SK-N-SH treated with all-trans-retinoic acid at 6 μM for 48 hours (cell line): ENCODE data around the gene EEF1AKMT3.

Experiments used
- ATAC-seq: fragments of 200-7000 bp; cut with Tn5 transposase; 3 replicates; pipeline ENCODE4 v1.9.1; 2020; ENCODE audit warnings: mild to moderate bottlenecking, moderate library complexity
- ARNTL ChIP-seq: fragments of 450-650 bp; formaldehyde crosslinking; IDR thresholded peaks from 2 replicates; pipeline ENCODE4 v1.5.0; 2020; ENCODE audit warnings: low read depth, mild to moderate bottlenecking, moderate library complexity, borderline replicate concordance
- BACH2 ChIP-seq: fragments of 250-450 bp; sonication (Bioruptor Pico); IDR thresholded peaks from 2 replicates; pipeline ENCODE4 v1.9.0; 2021; ENCODE audit warnings: mild to moderate bottlenecking, borderline replicate concordance
- CREB5 ChIP-seq: fragments of 250-450 bp; sonication (Bioruptor Pico); IDR thresholded peaks from 2 replicates; pipeline ENCODE4 v1.5.1; 2020; ENCODE audit warnings: low read depth, mild to moderate bottlenecking, moderate library complexity
- CSDC2 ChIP-seq: fragments of 250-450 bp; sonication (Bioruptor Pico); IDR thresholded peaks from 2 replicates; pipeline ENCODE4 v1.5.0; 2020; ENCODE audit warnings: mild to moderate bottlenecking, moderate library complexity
- ESRRG ChIP-seq: fragments of 250-450 bp; sonication (Bioruptor Pico); IDR thresholded peaks from 2 replicates; pipeline ENCODE4 v1.6.1; 2021; ENCODE audit warnings: mild to moderate bottlenecking
- GLIS3 ChIP-seq: fragments of 250-450 bp; sonication (Bioruptor Pico); IDR thresholded peaks from 2 replicates; pipeline ENCODE4 v1.5.0; 2020; ENCODE audit warnings: mild to moderate bottlenecking, moderate library complexity
- ISL1 ChIP-seq: fragments of 250-450 bp; sonication (Bioruptor Pico); IDR thresholded peaks from 2 replicates; pipeline ENCODE4 v2.1.2; 2022; ENCODE audit warnings: mild to moderate bottlenecking, moderate library complexity
- OSR1 ChIP-seq: fragments of 250-450 bp; sonication (Bioruptor Pico); IDR thresholded peaks from 2 replicates; pipeline ENCODE4 v1.8.0; 2022; ENCODE audit warnings: moderate library complexity, mild to moderate bottlenecking, inconsistent platforms
- PPARA ChIP-seq: fragments of 250-450 bp; sonication (Bioruptor Pico); IDR thresholded peaks from 2 replicates; pipeline ENCODE4 v1.5.0; 2020; ENCODE audit warnings: mild to moderate bottlenecking, borderline replicate concordance
- RARB ChIP-seq: fragments of 250-450 bp; sonication (Bioruptor Pico); IDR thresholded peaks from 2 replicates; pipeline ENCODE4 v1.8.0; 2021; ENCODE audit warnings: mild to moderate bottlenecking, moderate library complexity
- SNAI2 ChIP-seq: fragments of 250-450 bp; sonication (Bioruptor Pico); IDR thresholded peaks from 2 replicates; pipeline ENCODE4 v1.5.0; 2020; ENCODE audit warnings: mild to moderate bottlenecking, moderate library complexity
- TCF4 ChIP-seq: fragments of 250-450 bp; sonication (Bioruptor Pico); IDR thresholded peaks from 2 replicates; pipeline ENCODE4 v1.8.0; 2021; ENCODE audit warnings: mild to moderate bottlenecking, moderate library complexity, borderline replicate concordance
- TOX ChIP-seq: fragments of 250-450 bp; sonication (Bioruptor Pico); IDR thresholded peaks from 2 replicates; pipeline ENCODE4 v1.8.0; 2021; ENCODE audit warnings: mild to moderate bottlenecking, moderate library complexity, borderline replicate concordance
- TSHZ2 ChIP-seq: fragments of 250-450 bp; sonication (Bioruptor Pico); IDR thresholded peaks from 2 replicates; pipeline ENCODE4 v1.5.0; 2020; ENCODE audit warnings: mild to moderate bottlenecking, moderate library complexity
- ZC3H10 ChIP-seq: fragments of 250-450 bp; sonication (Bioruptor Pico); IDR thresholded peaks from 2 replicates; pipeline ENCODE4 v1.5.1; 2021; ENCODE audit warnings: mild to moderate bottlenecking, moderate library complexity
- ZFP3 ChIP-seq: fragments of 250-450 bp; sonication (Bioruptor Pico); IDR thresholded peaks from 2 replicates; pipeline ENCODE4 v1.5.0; 2020; ENCODE audit warnings: mild to moderate bottlenecking, moderate library complexity
- ZFP30 ChIP-seq: fragments of 450-650 bp; formaldehyde crosslinking; IDR thresholded peaks from 2 replicates; pipeline ENCODE4 v1.5.0; 2022; ENCODE audit warnings: mild to moderate bottlenecking, moderate library complexity
- ZNF565 ChIP-seq: fragments of 450-650 bp; formaldehyde crosslinking; conservative IDR thresholded peaks from 2 replicates; pipeline ENCODE4 v1.5.0; 2020; ENCODE audit warnings: low read depth, mild to moderate bottlenecking, moderate library complexity
- ZNF8 ChIP-seq: fragments of 450-650 bp; formaldehyde crosslinking; IDR thresholded peaks from 2 replicates; pipeline ENCODE4 v1.5.0; 2020; ENCODE audit warnings: mild to moderate bottlenecking, moderate library complexity
- TF ChIP-seq, protein P1 (sequence below): fragments of 250-450 bp; sonication (Bioruptor Pico); IDR thresholded peaks from 2 replicates; pipeline ENCODE4 v1.8.0; 2021; ENCODE audit warnings: low read depth, mild to moderate bottlenecking, moderate library complexity, borderline replicate concordance
- TF ChIP-seq, protein P2 (sequence below): fragments of 250-450 bp; sonication (Bioruptor Pico); IDR thresholded peaks from 2 replicates; pipeline ENCODE4 v1.8.0; 2020; ENCODE audit warnings: mild to moderate bottlenecking, moderate library complexity, borderline replicate concordance

Gene EEF1AKMT3

GRCh38 chr12:57825451-57825850 lies 53.0 kb downstream of the EEF1AKMT3 start:
- TF ChIP-seq PPARA (CRISPR knock-in tag), result no peak
- TF ChIP-seq, protein P1, sequence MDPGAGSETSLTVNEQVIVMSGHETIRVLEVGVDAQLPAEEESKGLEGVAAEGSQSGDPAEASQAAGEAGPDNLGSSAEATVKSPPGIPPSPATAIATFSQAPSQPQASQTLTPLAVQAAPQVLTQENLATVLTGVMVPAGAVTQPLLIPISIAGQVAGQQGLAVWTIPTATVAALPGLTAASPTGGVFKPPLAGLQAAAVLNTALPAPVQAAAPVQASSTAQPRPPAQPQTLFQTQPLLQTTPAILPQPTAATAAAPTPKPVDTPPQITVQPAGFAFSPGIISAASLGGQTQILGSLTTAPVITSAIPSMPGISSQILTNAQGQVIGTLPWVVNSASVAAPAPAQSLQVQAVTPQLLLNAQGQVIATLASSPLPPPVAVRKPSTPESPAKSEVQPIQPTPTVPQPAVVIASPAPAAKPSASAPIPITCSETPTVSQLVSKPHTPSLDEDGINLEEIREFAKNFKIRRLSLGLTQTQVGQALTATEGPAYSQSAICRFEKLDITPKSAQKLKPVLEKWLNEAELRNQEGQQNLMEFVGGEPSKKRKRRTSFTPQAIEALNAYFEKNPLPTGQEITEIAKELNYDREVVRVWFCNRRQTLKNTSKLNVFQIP (CRISPR knock-in tag), result no peak
- no peak for TF ChIP-seq SNAI2 (CRISPR knock-in tag)
- no peak for TF ChIP-seq ZNF8 (CRISPR knock-in tag)
- no peak for TF ChIP-seq CSDC2
- no peak for TF ChIP-seq RARB (CRISPR knock-in tag)
- TF ChIP-seq TSHZ2 (CRISPR knock-in tag), result no peak
- TF ChIP-seq OSR1, result no peak
- TF ChIP-seq ZFP30 (CRISPR knock-in tag), result no peak
- no peak for TF ChIP-seq CREB5 (CRISPR knock-in tag)
- no peak for TF ChIP-seq TCF4 (CRISPR knock-in tag)
- TF ChIP-seq ARNTL (CRISPR knock-in tag), result no peak
- TF ChIP-seq, protein P2, sequence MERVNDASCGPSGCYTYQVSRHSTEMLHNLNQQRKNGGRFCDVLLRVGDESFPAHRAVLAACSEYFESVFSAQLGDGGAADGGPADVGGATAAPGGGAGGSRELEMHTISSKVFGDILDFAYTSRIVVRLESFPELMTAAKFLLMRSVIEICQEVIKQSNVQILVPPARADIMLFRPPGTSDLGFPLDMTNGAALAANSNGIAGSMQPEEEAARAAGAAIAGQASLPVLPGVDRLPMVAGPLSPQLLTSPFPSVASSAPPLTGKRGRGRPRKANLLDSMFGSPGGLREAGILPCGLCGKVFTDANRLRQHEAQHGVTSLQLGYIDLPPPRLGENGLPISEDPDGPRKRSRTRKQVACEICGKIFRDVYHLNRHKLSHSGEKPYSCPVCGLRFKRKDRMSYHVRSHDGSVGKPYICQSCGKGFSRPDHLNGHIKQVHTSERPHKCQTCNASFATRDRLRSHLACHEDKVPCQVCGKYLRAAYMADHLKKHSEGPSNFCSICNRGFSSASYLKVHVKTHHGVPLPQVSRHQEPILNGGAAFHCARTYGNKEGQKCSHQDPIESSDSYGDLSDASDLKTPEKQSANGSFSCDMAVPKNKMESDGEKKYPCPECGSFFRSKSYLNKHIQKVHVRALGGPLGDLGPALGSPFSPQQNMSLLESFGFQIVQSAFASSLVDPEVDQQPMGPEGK (CRISPR knock-in tag), result no peak
- TF ChIP-seq, all 23 proteins: peak for 0
- no peak for ATAC-seq

DNA sequence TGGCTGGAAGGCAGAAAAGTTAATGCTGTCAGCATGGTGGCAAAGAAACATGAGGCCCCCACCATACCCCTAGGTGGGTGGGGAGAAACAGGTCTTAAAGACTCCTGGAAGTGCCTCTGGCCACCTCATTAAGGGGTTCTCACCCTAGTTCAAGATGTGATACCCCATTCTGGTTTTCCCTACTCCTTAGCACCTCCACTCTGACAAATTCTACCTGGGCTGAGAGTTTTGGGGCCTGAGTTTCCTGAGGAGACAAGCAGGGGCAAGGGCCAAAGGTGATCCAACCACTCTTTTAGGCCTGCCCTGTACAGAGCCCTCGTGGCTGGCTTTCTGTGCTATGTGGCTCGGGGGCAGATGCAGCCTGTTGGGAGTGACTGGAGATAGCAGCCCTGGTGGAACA lies 54.0 kb downstream of the EEF1AKMT3 start:
- no peak for TF ChIP-seq ZC3H10 (CRISPR knock-in tag)
- TF ChIP-seq OSR1, result no peak
- no peak for ATAC-seq

GRCh38 chr12:57826966-57827365 lies 54.6 kb downstream of the EEF1AKMT3 start:
- ATAC-seq, result no peak
- TF ChIP-seq PPARA (CRISPR knock-in tag) (no peak), TCF4 (CRISPR knock-in tag) (no peak), CSDC2 (no peak), ISL1 (no peak), GLIS3 (CRISPR knock-in tag) (no peak), ARNTL (CRISPR knock-in tag) (no peak), ESRRG (CRISPR knock-in tag) (no peak), ZC3H10 (CRISPR knock-in tag) (no peak), ZNF565 (no peak), TOX (CRISPR knock-in tag) (no peak), CREB5 (CRISPR knock-in tag) (no peak), TSHZ2 (CRISPR knock-in tag) (no peak), SNAI2 (CRISPR knock-in tag) (no peak), BACH2 (CRISPR knock-in tag) (no peak), ZNF8 (CRISPR knock-in tag) (no peak), ZFP3 (CRISPR knock-in tag) (no peak)
